ENCODE data around the gene GREB1. TPM values are rescaled to one million over a fixed set of nuclear protein-coding genes. Genes with fewer than 3 reads are reported as not detected.

The GREB1 gene
- total RNA-seq, 2 donors from 2014 or later: 3.1 to 7.6 TPM

- Histone ChIP-seq H3K9me3 (no peaks in the 10 kb centered on the region), H3K27me3 (no peaks in the 10 kb centered on the region), H3K4me1 (no peaks in the 10 kb centered on the region), H3K4me3 (no peak overlapping the region), H3K36me3 (no peaks in the 10 kb centered on the region), H3K27ac (peak overlapping the region in 1 of 2 donors; percentile 48)
- TF ChIP-seq CTCF (IDR thresholded peaks at IDR 0.05): no peak
- no peak for DNase-seq (ENCODE audit: low spot score)
Observed at GRCh38 chr2:11612553-11613215, 78.8 kb downstream of the GREB1 start.

DNA sequence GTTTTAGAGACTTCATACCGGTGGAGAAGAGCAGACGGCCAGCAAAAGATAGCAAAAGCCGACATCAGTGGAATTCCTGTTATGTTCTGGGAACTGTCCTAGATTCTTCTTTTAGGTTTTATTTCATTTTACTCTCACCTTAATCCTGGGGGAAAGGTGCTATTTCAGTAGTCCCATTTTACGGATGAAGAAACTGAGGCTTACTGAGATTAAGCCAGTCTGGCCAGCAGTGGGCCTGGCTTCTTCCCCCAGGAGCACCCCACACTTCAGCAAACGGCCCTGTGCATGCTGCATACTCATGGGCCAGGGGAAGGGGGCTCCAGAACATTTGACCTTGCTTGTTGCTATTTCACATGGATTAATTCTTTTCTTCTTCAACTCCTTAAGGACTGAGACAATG, 79.5 kb downstream of the GREB1 start:
- H3K4me3 ChIP-seq: no peak overlapping the region
- peak overlapping the region in 1 of 2 donors; percentile 48 for H3K27ac ChIP-seq
- H3K9me3 ChIP-seq: no peaks in the 10 kb centered on the region
- no peak for DNase-seq (ENCODE audit: low spot score)
- no peaks in the 10 kb centered on the region for H3K27me3 ChIP-seq
- TF ChIP-seq CTCF (IDR thresholded peaks at IDR 0.05): no peak
- H3K4me1 ChIP-seq: no peaks in the 10 kb centered on the region
- H3K36me3 ChIP-seq: no peaks in the 10 kb centered on the region

DNA sequence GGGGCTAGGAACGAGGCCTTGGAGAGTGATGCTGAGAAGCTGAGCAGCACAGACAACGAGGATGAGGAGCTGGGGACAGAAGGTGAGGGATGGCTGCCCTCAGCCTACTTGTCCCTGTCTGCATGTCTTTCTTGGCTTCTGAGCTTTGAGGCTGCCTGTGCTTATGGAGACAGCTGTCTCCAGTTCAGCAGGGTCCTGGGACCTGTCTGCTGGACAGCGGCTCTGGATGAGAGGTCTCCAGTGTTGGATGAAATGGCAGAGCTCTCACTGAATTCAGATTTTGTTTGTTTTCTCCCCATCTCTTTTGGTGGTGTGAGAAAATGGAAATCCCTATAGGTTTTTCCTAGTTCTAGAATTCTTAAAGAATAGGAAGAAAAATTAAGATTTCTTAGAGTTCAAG, 81.4 kb downstream of the GREB1 start:
- Histone ChIP-seq H3K36me3 (peaks cover 4% of the 10 kb centered on the region), H3K27me3 (no peaks in the 10 kb centered on the region), H3K4me1 (no peaks in the 10 kb centered on the region), H3K9me3 (no peaks in the 10 kb centered on the region), H3K4me3 (no peak overlapping the region), H3K27ac (no peak overlapping the region)
- no peak for TF ChIP-seq CTCF (IDR thresholded peaks at IDR 0.05)
- no peak for DNase-seq (ENCODE audit: low spot score)

DNA sequence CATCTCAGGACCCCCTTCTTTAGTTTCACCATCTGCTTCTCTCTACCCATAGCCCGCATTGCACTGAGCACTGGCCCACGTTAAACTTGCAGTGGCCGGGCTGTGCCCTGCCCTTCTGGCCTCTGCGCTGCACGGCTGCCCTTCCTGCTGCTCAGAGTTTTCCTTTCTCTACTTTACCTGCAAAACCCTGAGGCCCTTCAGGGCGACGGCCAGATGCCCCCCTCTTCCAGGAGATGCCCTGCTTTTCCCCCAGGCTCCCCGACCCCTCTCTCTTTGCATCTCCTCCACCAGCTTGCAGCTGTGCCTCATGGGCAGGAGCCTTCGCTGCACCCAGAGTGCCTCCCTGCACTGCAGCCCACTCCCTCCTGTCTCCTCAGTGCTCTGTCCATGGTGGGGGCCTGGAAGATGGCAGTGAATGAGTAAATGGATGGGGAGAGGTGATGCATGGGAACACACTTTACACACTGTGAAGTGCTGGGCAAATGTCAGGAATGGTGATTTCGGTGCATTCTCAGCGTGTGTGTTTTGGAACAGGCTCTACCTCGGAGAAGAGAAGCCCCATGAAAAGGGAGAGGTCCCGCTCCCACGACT, 82.3 kb downstream of the GREB1 start:
- Histone ChIP-seq H3K4me3 (no peak overlapping the region), H3K36me3 (peaks cover 4% of the 10 kb centered on the region), H3K9me3 (no peaks in the 10 kb centered on the region), H3K27ac (no peak overlapping the region), H3K4me1 (no peaks in the 10 kb centered on the region), H3K27me3 (no peaks in the 10 kb centered on the region)
- no peak for DNase-seq (ENCODE audit: low spot score)
- no peak for TF ChIP-seq CTCF (IDR thresholded peaks at IDR 0.05)

- no peak for TF ChIP-seq CTCF (IDR thresholded peaks at IDR 0.05)
- Histone ChIP-seq H3K9me3 (no peaks in the 10 kb centered on the region), H3K4me1 (no peaks in the 10 kb centered on the region), H3K27ac (no peak overlapping the region), H3K4me3 (no peak overlapping the region), H3K36me3 (peaks cover 4% of the 10 kb centered on the region), H3K27me3 (no peaks in the 10 kb centered on the region)
- no peak for DNase-seq (ENCODE audit: low spot score)
Observed at GRCh38 chr2:11616851-11617415, 83.1 kb downstream of the GREB1 start.
